ENCODE results near the gene YDJC. TPM values are rescaled to one million over a fixed set of nuclear protein-coding genes. Genes with fewer than 3 reads are reported as not detected.

The YDJC gene
- total and polyA plus RNA-seq, 9 of the 15 experiments (the other 6 are each of a cell fraction or from before 2014, with no cell fraction given): 13.5 to 871 (median 164) TPM

DNA sequence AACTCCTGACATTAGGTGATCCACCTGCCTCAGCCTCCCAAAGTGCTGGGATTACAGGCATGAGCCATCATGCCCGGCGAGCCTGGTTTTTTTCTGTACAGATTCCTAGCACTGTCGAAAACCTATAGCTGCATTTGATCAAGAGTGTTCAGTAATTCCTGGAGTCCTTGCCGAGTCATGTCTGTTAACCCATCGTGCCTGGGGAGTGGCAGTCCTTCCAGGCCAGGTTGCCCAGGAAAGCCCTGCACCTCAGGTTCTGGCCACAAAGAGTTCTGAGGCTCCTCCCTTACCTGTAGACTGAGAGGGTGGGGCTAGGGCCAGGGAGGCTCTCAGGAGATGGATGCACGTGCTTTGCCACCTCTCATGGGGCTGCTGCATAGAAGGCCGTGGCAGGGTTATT lies 17.0 kb downstream of the YDJC start (continued):
- TF ChIP-seq, protein P1, sequence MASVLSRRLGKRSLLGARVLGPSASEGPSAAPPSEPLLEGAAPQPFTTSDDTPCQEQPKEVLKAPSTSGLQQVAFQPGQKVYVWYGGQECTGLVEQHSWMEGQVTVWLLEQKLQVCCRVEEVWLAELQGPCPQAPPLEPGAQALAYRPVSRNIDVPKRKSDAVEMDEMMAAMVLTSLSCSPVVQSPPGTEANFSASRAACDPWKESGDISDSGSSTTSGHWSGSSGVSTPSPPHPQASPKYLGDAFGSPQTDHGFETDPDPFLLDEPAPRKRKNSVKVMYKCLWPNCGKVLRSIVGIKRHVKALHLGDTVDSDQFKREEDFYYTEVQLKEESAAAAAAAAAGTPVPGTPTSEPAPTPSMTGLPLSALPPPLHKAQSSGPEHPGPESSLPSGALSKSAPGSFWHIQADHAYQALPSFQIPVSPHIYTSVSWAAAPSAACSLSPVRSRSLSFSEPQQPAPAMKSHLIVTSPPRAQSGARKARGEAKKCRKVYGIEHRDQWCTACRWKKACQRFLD (CRISPR knock-in tag; IDR thresholded peaks at IDR 0.05): no peak
- no peak for TF ChIP-seq PHB2 (IDR thresholded peaks at IDR 0.05; ENCODE audit: low read depth)
- TF ChIP-seq, protein P2, sequence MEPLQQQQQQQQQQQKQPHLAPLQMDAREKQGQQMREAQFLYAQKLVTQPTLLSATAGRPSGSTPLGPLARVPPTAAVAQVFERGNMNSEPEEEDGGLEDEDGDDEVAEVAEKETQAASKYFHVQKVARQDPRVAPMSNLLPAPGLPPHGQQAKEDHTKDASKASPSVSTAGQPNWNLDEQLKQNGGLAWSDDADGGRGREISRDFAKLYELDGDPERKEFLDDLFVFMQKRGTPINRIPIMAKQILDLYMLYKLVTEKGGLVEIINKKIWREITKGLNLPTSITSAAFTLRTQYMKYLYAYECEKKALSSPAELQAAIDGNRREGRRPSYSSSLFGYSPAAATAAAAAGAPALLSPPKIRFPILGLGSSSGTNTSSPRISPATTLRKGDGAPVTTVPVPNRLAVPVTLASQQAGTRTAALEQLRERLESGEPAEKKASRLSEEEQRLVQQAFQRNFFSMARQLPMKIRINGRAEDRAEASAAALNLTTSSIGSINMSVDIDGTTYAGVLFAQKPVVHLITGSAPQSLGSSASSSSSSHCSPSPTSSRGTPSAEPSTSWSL (CRISPR knock-in tag; IDR thresholded peaks at IDR 0.05; ENCODE audit: borderline replicate concordance): 0 out of 2 replicates have a peak, but pooled peaks have one; percentile 25
- TF ChIP-seq RBM14 (IDR thresholded peaks at IDR 0.05; ENCODE audit: borderline replicate concordance, insufficient read depth, low read depth, low read length): no peak
- TF ChIP-seq ZNF316 (IDR thresholded peaks at IDR 0.05): no peak
- no peak for TF ChIP-seq BHLHE40 (IDR thresholded peaks at IDR 0.05; ENCODE audit: low read length)
- no peak for TF ChIP-seq HDGF (IDR thresholded peaks at IDR 0.05)
- TF ChIP-seq BRCA1 (IDR thresholded peaks at IDR 0.05): no peak
- peak; percentile 80; the same call in 1 of the 2 replicates for TF ChIP-seq BRCA1 (CRISPR knock-in tag; IDR thresholded peaks at IDR 0.05)
- no peak for TF ChIP-seq TCF3 (CRISPR knock-in tag; IDR thresholded peaks at IDR 0.05)
- TF ChIP-seq SRSF3 (IDR thresholded peaks at IDR 0.05; ENCODE audit: insufficient read depth, low read length): no peak
- TF ChIP-seq, protein P3, sequence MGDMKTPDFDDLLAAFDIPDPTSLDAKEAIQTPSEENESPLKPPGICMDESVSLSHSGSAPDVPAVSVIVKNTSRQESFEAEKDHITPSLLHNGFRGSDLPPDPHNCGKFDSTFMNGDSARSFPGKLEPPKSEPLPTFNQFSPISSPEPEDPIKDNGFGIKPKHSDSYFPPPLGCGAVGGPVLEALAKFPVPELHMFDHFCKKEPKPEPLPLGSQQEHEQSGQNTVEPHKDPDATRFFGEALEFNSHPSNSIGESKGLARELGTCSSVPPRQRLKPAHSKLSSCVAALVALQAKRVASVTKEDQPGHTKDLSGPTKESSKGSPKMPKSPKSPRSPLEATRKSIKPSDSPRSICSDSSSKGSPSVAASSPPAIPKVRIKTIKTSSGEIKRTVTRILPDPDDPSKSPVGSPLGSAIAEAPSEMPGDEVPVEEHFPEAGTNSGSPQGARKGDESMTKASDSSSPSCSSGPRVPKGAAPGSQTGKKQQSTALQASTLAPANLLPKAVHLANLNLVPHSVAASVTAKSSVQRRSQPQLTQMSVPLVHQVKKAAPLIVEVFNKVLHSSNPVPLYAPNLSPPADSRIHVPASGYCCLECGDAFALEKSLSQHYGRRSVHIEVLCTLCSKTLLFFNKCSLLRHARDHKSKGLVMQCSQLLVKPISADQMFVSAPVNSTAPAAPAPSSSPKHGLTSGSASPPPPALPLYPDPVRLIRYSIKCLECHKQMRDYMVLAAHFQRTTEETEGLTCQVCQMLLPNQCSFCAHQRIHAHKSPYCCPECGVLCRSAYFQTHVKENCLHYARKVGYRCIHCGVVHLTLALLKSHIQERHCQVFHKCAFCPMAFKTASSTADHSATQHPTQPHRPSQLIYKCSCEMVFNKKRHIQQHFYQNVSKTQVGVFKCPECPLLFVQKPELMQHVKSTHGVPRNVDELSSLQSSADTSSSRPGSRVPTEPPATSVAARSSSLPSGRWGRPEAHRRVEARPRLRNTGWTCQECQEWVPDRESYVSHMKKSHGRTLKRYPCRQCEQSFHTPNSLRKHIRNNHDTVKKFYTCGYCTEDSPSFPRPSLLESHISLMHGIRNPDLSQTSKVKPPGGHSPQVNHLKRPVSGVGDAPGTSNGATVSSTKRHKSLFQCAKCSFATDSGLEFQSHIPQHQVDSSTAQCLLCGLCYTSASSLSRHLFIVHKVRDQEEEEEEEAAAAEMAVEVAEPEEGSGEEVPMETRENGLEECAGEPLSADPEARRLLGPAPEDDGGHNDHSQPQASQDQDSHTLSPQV (IDR thresholded peaks at IDR 0.05): no peak
- no peak for TF ChIP-seq GABPA (tag; conservative IDR thresholded peaks at IDR 0.05; ENCODE audit: low read depth)
- no peak for TF ChIP-seq ETV5 (CRISPR knock-in tag; IDR thresholded peaks at IDR 0.05; ENCODE audit: low read depth)
- no peak for TF ChIP-seq DDX20 (tag; IDR thresholded peaks at IDR 0.05; ENCODE audit: low read depth)
- TF ChIP-seq XRCC3 (IDR thresholded peaks at IDR 0.05): no peak
- no peak for TF ChIP-seq ZNF175 (CRISPR knock-in tag; IDR thresholded peaks at IDR 0.05; ENCODE audit: low read depth)
- TF ChIP-seq, protein P4, sequence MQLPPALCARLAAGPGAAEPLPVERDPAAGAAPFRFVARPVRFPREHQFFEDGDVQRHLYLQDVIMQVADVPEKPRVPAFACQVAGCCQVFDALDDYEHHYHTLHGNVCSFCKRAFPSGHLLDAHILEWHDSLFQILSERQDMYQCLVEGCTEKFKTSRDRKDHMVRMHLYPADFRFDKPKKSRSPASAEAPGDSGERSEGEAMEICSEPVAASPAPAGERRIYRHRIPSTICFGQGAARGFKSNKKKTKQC (CRISPR knock-in tag; IDR thresholded peaks at IDR 0.05): no peak
- TF ChIP-seq, protein P5, sequence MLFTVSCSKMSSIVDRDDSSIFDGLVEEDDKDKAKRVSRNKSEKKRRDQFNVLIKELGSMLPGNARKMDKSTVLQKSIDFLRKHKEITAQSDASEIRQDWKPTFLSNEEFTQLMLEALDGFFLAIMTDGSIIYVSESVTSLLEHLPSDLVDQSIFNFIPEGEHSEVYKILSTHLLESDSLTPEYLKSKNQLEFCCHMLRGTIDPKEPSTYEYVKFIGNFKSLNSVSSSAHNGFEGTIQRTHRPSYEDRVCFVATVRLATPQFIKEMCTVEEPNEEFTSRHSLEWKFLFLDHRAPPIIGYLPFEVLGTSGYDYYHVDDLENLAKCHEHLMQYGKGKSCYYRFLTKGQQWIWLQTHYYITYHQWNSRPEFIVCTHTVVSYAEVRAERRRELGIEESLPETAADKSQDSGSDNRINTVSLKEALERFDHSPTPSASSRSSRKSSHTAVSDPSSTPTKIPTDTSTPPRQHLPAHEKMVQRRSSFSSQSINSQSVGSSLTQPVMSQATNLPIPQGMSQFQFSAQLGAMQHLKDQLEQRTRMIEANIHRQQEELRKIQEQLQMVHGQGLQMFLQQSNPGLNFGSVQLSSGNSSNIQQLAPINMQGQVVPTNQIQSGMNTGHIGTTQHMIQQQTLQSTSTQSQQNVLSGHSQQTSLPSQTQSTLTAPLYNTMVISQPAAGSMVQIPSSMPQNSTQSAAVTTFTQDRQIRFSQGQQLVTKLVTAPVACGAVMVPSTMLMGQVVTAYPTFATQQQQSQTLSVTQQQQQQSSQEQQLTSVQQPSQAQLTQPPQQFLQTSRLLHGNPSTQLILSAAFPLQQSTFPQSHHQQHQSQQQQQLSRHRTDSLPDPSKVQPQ (CRISPR knock-in tag; IDR thresholded peaks at IDR 0.05; ENCODE audit: borderline replicate concordance): no peak

Data from K562 (cell line).